GM10847 (cell line): Measurements from ENCODE around the gene CRYGD.

Experiments used
- POLR2A ChIP-seq: IDR thresholded peaks from 2 replicates; pipeline ENCODE4 v1.6.1; 2011; ENCODE audit not compliant: insufficient read length; ENCODE audit errors: extremely low read depth

The CRYGD gene

GRCh38 chr2:208099682-208100470 is 24.4 kb downstream of the CRYGD start:
- TF ChIP-seq POLR2A = no peak

DNA sequence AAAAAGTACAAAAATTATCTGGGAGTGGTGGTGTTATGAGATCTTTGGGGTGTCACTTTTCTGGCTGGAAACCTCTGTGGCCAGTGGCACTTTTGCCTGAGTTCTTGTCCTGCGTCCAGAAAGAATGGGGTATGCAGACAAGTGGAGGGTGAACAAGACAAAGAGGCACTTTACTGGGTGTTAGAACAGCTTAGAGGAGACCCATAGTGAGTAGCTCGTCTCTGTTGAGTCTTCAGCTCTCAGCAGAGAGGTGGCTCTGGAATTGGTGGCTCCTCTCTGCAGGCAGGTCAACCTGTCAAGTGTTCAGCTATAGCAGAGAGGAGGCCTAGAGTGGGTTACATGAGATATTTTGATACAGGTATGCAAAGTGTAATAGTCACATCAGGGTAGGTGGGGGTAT is 26.1 kb downstream of the CRYGD start:
- TF ChIP-seq POLR2A = no peak

GRCh38 chr2:208097801-208098200 is 26.5 kb downstream of the CRYGD start:
- TF ChIP-seq POLR2A = no peak

GRCh38 chr2:208097313-208097712 is 27.0 kb downstream of the CRYGD start:
- no peak for TF ChIP-seq POLR2A

- no peak for TF ChIP-seq POLR2A
Measured at GRCh38 chr2:208096080-208096479, 28.2 kb downstream of the CRYGD start.

- no peak for TF ChIP-seq POLR2A
Measured at GRCh38 chr2:208093128-208093527, 31.2 kb downstream of the CRYGD start.

DNA sequence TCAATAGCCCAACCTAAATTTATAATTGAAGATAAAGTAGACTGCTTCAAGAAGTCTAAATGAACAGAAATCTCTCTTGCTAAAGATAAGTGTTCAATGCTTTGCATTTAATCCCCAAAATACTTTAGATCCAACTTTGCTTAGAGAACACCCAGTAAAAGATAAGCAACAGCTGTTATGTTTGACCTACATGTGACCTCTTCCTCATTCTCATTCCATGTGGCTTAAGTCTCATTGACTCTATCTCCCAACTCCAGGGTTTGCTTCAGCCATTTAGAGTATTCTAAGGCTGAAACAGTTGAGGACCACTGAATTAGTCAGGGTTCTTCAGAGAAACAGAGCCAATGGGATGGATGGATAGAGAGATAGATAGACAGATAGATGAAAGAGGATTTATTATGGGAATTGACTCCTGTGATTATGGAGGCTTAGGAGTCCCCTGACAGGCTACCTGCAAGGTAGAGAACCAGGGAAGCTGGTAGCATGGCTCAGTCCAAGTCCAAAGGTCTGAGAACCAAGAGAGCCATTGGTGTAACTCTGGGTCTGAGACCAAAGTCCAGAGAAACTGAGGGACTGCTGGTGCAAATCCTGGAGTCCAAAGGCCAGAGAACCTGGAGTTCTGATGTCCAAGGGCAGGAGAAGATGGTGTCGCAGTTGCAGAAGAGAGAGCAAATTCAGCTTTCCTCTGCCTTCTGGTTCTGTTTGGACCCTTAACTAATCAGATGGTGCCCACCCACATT is 32.1 kb downstream of the CRYGD start:
- TF ChIP-seq POLR2A = no peak

GRCh38 chr2:208090420-208090819 is 33.9 kb downstream of the CRYGD start:
- no peak for TF ChIP-seq POLR2A

GRCh38 chr2:208086029-208086428 is 38.3 kb downstream of the CRYGD start:
- no peak for TF ChIP-seq POLR2A

DNA sequence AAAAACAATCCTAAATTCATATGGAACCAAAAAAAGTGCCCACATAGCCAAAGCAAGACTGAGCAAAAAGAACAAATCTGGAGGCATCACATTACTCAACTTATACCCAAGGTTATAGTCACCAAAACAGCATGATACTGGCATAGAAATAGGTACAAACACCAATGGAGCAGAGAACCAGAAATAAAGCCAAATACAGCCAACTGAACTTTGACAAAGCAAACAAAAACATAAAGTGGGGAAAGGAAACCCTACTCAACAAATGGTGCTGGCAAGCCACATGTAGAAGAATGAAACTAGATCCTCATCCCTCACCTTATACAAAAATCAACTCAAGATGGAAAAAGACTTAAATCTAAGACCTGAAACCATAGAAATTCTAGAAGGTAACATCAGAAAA is 40.5 kb downstream of the CRYGD start:
- TF ChIP-seq POLR2A = no peak

DNA sequence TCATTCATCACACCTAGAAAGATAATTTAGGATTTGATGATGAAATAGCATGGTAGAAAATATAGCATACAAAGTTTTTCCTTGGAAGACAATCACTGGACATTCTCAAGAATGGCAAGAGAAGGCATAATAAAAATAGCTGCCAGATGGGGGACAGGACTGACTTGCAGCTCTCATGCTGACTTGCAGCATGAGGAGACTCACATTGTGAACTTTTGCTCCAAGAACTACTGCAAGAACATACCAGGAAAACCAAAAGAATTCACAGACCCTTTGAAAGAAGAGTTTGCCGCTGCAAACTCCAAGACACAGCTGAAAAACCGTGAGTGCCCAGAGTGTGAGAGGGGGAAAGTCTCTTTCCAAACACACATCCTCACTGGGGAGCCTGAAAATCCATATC is 47.0 kb downstream of the CRYGD start:
- no peak for TF ChIP-seq POLR2A

DNA sequence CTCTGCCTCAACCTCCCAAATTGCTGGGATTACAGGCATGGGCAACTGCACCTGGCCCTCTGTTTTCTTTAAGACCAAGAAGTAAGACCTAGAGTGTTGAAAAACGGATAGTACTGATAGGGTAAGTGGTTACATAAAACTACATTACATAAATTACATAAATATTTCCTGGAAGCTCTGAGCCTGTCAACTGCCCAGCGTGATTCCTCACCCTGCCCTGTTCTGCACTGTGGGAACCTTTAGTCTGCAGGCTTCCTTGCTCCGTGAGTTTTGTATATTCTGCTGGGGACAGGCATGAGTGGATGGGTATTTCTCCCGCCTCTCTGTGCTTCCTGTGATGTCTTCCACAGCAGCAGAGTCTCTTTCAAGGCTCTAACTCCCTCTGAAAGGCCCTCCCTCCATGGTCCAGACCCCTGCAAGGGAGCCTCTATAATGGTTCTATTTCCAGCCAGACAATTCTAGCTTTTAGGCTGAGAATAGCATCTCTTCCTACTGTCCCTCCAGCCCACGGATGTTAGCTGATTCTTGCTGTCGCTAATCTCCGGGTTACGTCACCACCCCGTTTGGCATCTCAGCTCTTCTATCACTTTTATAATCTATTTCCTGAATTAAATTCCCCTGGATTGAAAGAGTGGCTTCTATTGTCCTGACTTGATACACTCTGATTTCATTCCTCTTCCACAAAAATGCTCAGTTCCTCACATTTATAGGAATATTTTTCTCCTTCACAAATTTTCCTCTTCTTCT is 49.5 kb downstream of the CRYGD start:
- no peak for TF ChIP-seq POLR2A

DNA sequence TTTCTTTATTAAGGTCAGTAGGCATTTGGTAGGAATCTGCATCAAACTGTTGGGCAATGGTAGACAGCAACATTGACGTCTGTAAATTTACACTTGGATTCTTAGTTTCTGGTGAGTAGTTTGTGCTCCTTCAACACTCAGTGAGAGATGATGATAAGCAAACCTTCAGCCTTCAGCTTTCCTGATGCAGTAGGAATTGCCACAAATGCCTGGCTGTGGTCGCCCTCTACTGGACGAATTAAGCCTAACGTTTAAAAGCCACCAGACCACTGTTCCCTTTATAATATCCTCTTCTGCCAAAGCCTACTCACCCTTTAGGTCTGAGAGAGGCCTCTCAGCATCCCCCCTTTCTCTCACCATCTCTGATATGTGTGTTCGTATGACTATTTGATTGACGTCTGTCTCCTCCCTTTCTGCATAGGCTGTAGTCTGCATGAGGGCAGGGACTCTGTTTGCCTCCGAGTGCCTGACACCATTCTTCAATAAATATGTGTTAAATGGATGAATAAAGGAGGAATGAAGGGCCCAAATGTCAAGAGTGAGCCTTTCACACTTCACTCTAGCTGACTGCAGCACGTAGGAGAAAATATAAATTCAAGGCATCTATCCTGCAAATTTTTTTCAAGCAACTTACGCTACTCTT is 52.0 kb downstream of the CRYGD start:
- no peak for TF ChIP-seq POLR2A
